HepG2 (cell line): ENCODE measurements around the gene MTOR. TPM values are rescaled to one million over a fixed set of nuclear protein-coding genes. Genes with fewer than 3 reads are reported as not detected.
A peak's percentile ranks its signal among the peaks of the same experiment; 100 is the strongest.

ENCODE experiments used
- CBX2 ChIP-seq, 2 experiments: fragments of 200-600 bp in 1 of 2; sonication (generic); formaldehyde crosslinking in 1 of 2; IDR thresholded peaks; 2 replicates each; pipeline versions ENCODE4 v1.7.0 to v1.8.1; 2018 to 2022; ENCODE audit warnings: low read depth in 2 of 2, low read length in 1 of 2, mild to moderate bottlenecking in 1 of 2, missing genetic modification reagents in 1 of 2
- GATAD2A ChIP-seq: IDR thresholded peaks from 2 replicates; pipeline ENCODE4 v1.6.1; 2016
- NONO ChIP-seq, 2 experiments: fragments of 450-650 bp in 1 of 2; sonication (generic) in 1 of 2; formaldehyde crosslinking in 1 of 2; IDR thresholded peaks in 1 of 2; conservative IDR thresholded peaks in 1 of 2; 2 replicates each; pipeline versions ENCODE4 v1.6.1 to v1.8.0; 2017 to 2022; ENCODE audit warnings: mild to moderate bottlenecking in 1 of 2, missing genetic modification reagents in 1 of 2, moderate library complexity in 1 of 2
- PAF1 ChIP-seq: IDR thresholded peaks from 2 replicates; pipeline ENCODE4 v1.6.1; 2016; ENCODE audit warnings: missing genetic modification reagents, missing compliant biosample characterization
- PAWR ChIP-seq: sonication (generic); formaldehyde crosslinking; IDR thresholded peaks from 2 replicates; pipeline ENCODE4 v1.4.0; 2020; ENCODE audit warnings: missing genetic modification reagents, mild to moderate bottlenecking, borderline replicate concordance
- ZFYVE20 ChIP-seq: sonication (generic); formaldehyde crosslinking; IDR thresholded peaks from 2 replicates; pipeline ENCODE4 v1.8.0; 2023; ENCODE audit warnings: low read depth, mild to moderate bottlenecking, moderate library complexity, missing genetic modification reagents, borderline replicate concordance
- ZNF792 ChIP-seq: IDR thresholded peaks from 2 replicates; pipeline ENCODE4 v1.6.1; 2016
- ZSCAN21 ChIP-seq: sonication (generic); formaldehyde crosslinking; IDR thresholded peaks from 2 replicates; pipeline ENCODE4 v1.8.0; 2022; ENCODE audit warnings: mild to moderate bottlenecking, missing genetic modification reagents, moderate library complexity, borderline replicate concordance
- polyA plus RNA-seq, 8 experiments: library from polyadenylated mRNA; depleted of rRNA in 3 of 8; stranded (reverse) in 7 of 8; unstranded in 1 of 8; fragments of >200 nt; fragmentation: Illumina TruSeq in 4 of 8; extraction: Trizol in 4 of 8; gene quantifications; 2 replicates each; pipeline versions ENCODE4 v1.2.1 to v1.2.3, GENCODE V29; 2011 to 2016; ENCODE audit warnings: low read depth in 4 of 8, missing spikeins in 1 of 8, mixed read lengths in 1 of 8; ENCODE audit not compliant: insufficient read depth in 1 of 8
- total RNA-seq, 5 experiments: library from RNA; depleted of rRNA; stranded (reverse); fragments of >200 nt; fragmentation: Illumina TruSeq; extraction: Trizol; gene quantifications; 2 replicates each; pipeline ENCODE4 v1.2.3, GENCODE V29; 2016; ENCODE audit warnings: low read depth in 1 of 5
- TF ChIP-seq, protein P1 (sequence below), 2 experiments: sonication (generic) in 1 of 2; formaldehyde crosslinking in 1 of 2; IDR thresholded peaks; 2 replicates each; pipeline versions ENCODE4 v1.6.1 to v1.9.0; 2014 to 2022; ENCODE audit warnings: antibody characterized with exemption in 1 of 2, borderline replicate concordance in 1 of 2, inconsistent platforms in 1 of 2, low read depth in 1 of 2, missing genetic modification reagents in 1 of 2
- TF ChIP-seq, protein P2 (sequence below): sonication (generic); formaldehyde crosslinking; IDR thresholded peaks from 2 replicates; pipeline ENCODE4 v1.9.0; 2022; ENCODE audit warnings: low read depth, missing genetic modification reagents
- TF ChIP-seq, protein P3 (sequence below): sonication (generic); formaldehyde crosslinking; IDR thresholded peaks from 2 replicates; pipeline ENCODE4 v1.4.0; 2020; ENCODE audit warnings: mild to moderate bottlenecking, missing genetic modification reagents

The MTOR gene
- total and polyA plus RNA-seq, 2 of the 13 experiments (the other 11 are each of a cell fraction or from before 2014, with no cell fraction given), result 24.6 to 34.6 TPM

DNA sequence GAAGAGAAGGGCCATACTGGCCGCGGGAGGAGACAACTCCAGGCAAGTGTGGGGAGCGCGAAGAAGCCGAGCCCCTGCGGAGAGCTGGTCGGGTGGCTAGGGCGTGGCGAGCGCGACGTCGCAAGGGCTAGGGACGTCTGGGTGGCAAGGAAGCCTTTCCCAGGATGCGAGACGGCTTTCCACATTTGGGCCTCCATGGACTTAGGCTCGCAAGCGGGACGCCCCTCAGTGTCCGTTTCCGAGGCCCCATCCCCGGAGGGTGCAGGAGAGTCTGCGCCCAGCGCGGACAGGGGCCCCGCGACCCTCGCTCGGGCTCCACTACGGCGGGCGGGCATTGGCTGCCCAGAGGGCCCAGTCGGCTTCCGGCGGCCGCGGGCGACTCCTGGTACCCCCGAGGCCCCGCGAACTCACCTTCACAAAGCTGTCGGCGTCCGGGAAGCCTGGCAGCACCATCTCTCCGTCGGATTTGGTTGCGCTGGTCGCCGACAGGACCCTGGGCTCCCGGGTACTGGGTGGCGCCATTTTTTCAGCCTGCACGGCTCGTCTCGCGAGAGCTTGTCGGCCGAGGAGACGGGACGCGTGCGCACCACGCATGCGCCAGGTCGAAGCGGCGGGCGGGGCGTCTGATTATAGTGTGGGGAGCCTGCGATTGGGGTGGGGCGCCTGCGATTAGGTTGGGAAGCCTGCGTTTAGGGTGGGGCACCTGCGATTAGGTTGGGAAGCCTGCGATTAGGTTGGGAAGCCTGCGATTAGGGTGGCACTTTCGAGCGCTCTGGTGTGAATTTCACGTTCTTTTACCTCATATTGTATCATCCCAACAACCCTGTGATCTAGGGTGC, 162.8 kb downstream of the MTOR start, which contains the start of gene EXOSC10 (continued):
- TF ChIP-seq, protein P1, sequence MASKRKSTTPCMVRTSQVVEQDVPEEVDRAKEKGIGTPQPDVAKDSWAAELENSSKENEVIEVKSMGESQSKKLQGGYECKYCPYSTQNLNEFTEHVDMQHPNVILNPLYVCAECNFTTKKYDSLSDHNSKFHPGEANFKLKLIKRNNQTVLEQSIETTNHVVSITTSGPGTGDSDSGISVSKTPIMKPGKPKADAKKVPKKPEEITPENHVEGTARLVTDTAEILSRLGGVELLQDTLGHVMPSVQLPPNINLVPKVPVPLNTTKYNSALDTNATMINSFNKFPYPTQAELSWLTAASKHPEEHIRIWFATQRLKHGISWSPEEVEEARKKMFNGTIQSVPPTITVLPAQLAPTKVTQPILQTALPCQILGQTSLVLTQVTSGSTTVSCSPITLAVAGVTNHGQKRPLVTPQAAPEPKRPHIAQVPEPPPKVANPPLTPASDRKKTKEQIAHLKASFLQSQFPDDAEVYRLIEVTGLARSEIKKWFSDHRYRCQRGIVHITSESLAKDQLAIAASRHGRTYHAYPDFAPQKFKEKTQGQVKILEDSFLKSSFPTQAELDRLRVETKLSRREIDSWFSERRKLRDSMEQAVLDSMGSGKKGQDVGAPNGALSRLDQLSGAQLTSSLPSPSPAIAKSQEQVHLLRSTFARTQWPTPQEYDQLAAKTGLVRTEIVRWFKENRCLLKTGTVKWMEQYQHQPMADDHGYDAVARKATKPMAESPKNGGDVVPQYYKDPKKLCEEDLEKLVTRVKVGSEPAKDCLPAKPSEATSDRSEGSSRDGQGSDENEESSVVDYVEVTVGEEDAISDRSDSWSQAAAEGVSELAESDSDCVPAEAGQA (IDR thresholded peaks at IDR 0.05; ENCODE audit: low read depth), result no peak
- TF ChIP-seq, protein P1 (CRISPR knock-in tag; IDR thresholded peaks at IDR 0.05; ENCODE audit: borderline replicate concordance), result peak; percentile 83; the same call in 1 of the 2 replicates
- no peak for TF ChIP-seq NONO (IDR thresholded peaks at IDR 0.05)
- TF ChIP-seq NONO (CRISPR knock-in tag; conservative IDR thresholded peaks at IDR 0.05), result peak; percentile 78
- TF ChIP-seq PAWR (CRISPR knock-in tag), result no peak
- no peak for TF ChIP-seq PAF1 (CRISPR knock-in tag)
- no peak for TF ChIP-seq ZNF792 (CRISPR knock-in tag)
- no peak for TF ChIP-seq CBX2 (IDR thresholded peaks at IDR 0.05; ENCODE audit: low read depth, low read length)
- no peak for TF ChIP-seq CBX2 (CRISPR knock-in tag; IDR thresholded peaks at IDR 0.05; ENCODE audit: low read depth)
- TF ChIP-seq, protein P2, sequence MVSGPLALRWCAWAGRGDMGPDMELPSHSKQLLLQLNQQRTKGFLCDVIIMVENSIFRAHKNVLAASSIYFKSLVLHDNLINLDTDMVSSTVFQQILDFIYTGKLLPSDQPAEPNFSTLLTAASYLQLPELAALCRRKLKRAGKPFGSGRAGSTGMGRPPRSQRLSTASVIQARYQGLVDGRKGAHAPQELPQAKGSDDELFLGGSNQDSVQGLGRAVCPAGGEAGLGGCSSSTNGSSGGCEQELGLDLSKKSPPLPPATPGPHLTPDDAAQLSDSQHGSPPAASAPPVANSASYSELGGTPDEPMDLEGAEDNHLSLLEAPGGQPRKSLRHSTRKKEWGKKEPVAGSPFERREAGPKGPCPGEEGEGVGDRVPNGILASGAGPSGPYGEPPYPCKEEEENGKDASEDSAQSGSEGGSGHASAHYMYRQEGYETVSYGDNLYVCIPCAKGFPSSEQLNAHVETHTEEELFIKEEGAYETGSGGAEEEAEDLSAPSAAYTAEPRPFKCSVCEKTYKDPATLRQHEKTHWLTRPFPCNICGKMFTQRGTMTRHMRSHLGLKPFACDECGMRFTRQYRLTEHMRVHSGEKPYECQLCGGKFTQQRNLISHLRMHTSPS (CRISPR knock-in tag), result no peak
- TF ChIP-seq ZFYVE20 (CRISPR knock-in tag), result no peak
- TF ChIP-seq, protein P3, sequence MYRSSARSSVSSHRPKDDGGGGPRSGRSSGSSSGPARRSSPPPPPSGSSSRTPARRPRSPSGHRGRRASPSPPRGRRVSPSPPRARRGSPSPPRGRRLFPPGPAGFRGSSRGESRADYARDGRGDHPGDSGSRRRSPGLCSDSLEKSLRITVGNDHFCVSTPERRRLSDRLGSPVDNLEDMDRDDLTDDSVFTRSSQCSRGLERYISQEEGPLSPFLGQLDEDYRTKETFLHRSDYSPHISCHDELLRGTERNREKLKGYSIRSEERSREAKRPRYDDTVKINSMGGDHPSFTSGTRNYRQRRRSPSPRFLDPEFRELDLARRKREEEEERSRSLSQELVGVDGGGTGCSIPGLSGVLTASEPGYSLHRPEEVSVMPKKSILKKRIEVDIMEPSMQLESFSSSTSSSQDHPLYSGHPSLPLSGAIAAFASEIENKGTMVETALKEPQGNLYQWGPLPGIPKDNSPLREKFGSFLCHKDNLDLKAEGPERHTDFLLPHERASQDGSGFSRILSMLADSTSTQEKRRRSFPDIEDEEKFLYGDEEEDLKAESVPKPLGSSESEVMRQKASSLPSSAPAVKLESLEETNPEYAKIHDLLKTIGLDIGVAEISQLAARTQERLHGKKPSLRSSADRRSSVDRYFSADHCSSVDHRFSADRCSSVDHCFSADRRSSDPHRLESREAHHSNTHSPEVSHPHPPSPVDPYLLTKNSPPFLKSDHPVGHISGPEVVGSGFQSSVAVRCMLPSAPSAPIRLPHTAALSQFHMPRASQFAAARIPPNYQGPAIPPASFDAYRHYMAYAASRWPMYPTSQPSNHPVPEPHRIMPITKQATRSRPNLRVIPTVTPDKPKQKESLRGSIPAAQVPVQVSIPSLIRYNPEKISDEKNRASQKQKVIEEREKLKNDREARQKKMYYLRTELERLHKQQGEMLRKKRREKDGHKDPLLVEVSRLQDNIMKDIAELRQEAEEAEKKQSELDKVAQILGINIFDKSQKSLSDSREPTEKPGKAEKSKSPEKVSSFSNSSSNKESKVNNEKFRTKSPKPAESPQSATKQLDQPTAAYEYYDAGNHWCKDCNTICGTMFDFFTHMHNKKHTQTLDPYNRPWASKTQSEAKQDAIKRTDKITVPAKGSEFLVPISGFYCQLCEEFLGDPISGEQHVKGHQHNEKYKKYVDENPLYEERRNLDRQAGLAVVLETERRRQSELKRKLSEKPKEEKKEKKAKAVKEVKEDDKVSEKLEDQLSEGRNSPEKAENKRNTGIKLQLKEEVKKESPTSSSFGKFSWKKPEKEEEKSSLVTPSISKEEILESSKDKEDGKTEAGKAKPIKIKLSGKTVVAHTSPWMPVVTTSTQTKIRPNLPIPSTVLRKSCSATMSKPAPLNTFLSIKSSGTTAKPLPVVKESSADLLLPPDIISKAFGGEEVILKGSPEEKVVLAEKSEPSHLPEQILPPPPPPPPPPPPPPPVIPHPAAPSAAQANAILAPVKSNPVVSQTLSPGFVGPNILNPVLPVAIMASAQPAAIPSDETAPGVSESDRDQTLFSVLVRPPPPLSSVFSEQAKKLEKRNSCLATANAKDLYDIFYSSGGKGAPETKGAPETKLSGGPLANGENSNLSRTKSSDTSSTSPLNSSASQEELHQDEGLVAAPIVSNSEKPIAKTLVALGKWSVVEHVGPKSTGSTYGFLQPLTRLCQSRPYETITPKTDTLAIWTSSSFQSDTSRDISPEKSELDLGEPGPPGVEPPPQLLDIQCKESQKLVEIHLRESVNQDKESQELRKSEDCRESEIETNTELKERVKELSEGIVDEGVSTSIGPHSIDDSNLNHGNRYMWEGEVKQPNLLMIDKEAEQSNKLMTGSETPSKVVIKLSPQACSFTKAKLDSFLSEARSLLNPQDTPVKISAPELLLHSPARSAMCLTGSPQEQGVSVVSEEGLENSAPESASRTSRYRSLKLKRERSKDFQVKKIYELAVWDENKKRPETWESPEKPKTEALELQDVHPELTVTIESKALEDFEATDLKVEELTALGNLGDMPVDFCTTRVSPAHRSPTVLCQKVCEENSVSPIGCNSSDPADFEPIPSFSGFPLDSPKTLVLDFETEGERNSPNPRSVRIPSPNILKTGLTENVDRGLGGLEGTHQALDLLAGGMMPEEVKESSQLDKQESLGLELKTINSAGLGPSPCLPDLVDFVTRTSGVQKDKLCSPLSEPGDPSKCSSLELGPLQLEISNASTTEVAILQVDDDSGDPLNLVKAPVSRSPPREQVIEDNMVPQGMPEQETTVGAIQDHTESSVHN (CRISPR knock-in tag), result no peak
- no peak for TF ChIP-seq ZSCAN21 (CRISPR knock-in tag)
- no peak for TF ChIP-seq GATAD2A (CRISPR knock-in tag)
